Effector memory CD8-positive, alpha-beta T cell (primary cell): ENCODE measurements around the gene MINAR2.

Experiments used
- ATAC-seq: fragments of 150-1000 bp; cut with Tn5 transposase; replicated peaks from 2 replicates; pipeline ENCODE4 v1.10.0; 2021; ENCODE audit warnings: mild to moderate bottlenecking, moderate library complexity
- DNase-seq, 3 experiments: peaks; one replicate each; pipeline ENCODE4 v3.0.0; 2021
- H3K27ac Mint-ChIP-seq, 2 donors: one replicate each; pipeline ENCODE4 v1.8.0; 2022; ENCODE audit warnings: mild to moderate bottlenecking in 2 of 2, mixed read lengths in 2 of 2, moderate library complexity in 2 of 2
- H3K27me3 Mint-ChIP-seq, 2 donors: one replicate each; pipeline ENCODE4 v1.8.0; 2022; ENCODE audit warnings: mixed read lengths in 2 of 2
- H3K36me3 Mint-ChIP-seq: one replicate; pipeline ENCODE4 v1.8.0; 2022; ENCODE audit warnings: mild to moderate bottlenecking, moderate library complexity, mixed read lengths; ENCODE audit not compliant: insufficient read depth
- H3K4me1 Mint-ChIP-seq, 2 donors: one replicate each; pipeline ENCODE4 v1.8.0; 2022; ENCODE audit warnings: low read depth in 2 of 2, mixed read lengths in 2 of 2
- H3K4me3 Mint-ChIP-seq, 2 donors: one replicate each; pipeline ENCODE4 v1.8.0; 2022; ENCODE audit warnings: mild to moderate bottlenecking in 2 of 2, mixed read lengths in 2 of 2, moderate library complexity in 2 of 2
- H3K9me3 Mint-ChIP-seq, 2 donors: one replicate each; pipeline ENCODE4 v1.8.0; 2022; ENCODE audit warnings: mixed read lengths in 2 of 2

The MINAR2 gene

DNA sequence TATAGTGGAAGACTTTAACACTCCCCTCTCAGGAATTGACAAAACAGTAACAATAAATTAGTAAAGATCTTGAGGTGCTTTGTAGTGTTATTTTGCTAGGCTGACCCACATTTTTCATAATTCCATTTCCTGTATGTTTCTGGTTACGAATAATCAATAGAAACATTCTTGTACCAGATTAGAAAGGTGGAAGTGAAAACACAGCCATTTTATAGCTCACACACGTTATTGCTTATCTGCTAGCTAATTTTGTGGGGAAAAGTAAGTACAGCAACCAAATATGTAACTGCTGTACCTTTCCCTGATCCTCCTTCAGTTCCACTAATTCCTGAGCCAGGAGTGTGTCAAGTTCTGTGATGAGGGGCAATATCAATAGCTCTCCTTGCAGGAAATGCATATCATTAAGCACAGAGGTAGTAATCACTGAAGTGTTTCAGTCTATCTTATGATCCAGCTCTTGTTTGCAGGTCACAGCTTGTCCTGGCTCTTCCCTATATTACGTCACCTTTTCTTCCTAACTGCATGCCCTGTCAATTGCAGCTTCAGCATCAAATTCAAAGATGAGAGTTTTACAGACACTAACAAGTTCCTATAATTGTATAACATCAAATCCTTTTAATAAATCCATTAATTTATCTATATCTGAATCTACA is 59.4 kb downstream of the MINAR2 start:
- Mint-ChIP-seq H3K36me3 (no peaks in the 10 kb centered on the region), H3K4me1 (no peaks in the 10 kb centered on the region), H3K27me3 (peaks cover 0 to 8% of the 10 kb centered on the region in 2 donors), H3K4me3 (no peak overlapping the region), H3K27ac (no peak overlapping the region), H3K9me3 (peaks cover under 1 to 4% of the 10 kb centered on the region in 2 donors)
- no peak for DNase-seq
- ATAC-seq = no peak
